WI38 (cell line): ENCODE data around the gene NOL4L.
"Not testable (repeated sequence)": the region's sequence is repeated elsewhere in the genome, so short reads cannot be mapped to it uniquely, and the experiment has no call there.

ENCODE experiments used
- H3K4me3 ChIP-seq: 2 replicates; pipeline ENCODE4 v1.5.1; 2011; ENCODE audit warnings: low read depth, mild to moderate bottlenecking, control low read depth, low read length
- TF ChIP-seq, protein P1 (sequence below): IDR thresholded peaks from 2 replicates; pipeline ENCODE4 v1.5.1; 2012; ENCODE audit warnings: low read depth, mild to moderate bottlenecking, control low read depth, low read length

NOL4L gene

GRCh38 chr20:32466739-32467505 is 118.2 kb downstream of the NOL4L start:
- H3K4me3 ChIP-seq: no peak overlapping the region
- TF ChIP-seq, protein P1, sequence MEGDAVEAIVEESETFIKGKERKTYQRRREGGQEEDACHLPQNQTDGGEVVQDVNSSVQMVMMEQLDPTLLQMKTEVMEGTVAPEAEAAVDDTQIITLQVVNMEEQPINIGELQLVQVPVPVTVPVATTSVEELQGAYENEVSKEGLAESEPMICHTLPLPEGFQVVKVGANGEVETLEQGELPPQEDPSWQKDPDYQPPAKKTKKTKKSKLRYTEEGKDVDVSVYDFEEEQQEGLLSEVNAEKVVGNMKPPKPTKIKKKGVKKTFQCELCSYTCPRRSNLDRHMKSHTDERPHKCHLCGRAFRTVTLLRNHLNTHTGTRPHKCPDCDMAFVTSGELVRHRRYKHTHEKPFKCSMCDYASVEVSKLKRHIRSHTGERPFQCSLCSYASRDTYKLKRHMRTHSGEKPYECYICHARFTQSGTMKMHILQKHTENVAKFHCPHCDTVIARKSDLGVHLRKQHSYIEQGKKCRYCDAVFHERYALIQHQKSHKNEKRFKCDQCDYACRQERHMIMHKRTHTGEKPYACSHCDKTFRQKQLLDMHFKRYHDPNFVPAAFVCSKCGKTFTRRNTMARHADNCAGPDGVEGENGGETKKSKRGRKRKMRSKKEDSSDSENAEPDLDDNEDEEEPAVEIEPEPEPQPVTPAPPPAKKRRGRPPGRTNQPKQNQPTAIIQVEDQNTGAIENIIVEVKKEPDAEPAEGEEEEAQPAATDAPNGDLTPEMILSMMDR: no peak

DNA sequence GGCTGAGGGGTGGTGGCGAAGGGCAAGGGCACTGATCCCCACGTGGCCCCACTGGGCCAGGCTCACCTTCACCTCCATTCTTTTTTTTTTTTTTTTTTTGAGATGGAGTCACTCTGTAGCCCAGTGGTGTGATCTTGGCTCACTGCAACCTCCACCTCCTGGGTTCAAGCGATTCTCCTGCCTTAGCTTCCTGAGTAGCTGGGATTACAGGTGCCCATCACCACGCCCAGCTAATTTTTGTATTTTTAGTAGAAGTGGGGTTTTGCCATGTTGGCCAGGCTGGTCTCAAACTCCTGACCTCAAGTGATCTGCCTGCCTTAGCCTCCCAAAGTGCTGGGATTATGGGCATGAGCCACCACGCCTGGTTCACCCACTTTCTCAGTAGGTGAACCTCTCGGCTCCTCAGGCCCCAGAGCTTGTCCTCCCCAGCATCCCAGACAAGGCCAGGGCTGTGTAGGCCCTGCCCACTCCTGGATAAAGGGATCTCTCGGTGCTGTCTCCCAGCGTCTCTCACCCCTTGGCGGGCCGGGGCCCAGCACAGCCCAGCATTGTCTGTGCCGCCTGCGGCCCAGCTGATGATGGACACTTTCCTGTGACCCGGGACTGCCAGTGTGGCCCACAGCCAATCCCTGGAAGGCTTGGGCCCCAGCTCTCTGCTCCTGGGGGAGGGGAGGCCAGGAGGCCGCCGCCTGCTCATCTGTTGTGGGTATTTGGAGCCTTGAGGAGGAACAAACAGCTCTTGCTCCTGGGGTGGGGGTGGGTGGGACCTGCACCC is 119.0 kb downstream of the NOL4L start:
- H3K4me3 ChIP-seq: not testable (repeated sequence)

DNA sequence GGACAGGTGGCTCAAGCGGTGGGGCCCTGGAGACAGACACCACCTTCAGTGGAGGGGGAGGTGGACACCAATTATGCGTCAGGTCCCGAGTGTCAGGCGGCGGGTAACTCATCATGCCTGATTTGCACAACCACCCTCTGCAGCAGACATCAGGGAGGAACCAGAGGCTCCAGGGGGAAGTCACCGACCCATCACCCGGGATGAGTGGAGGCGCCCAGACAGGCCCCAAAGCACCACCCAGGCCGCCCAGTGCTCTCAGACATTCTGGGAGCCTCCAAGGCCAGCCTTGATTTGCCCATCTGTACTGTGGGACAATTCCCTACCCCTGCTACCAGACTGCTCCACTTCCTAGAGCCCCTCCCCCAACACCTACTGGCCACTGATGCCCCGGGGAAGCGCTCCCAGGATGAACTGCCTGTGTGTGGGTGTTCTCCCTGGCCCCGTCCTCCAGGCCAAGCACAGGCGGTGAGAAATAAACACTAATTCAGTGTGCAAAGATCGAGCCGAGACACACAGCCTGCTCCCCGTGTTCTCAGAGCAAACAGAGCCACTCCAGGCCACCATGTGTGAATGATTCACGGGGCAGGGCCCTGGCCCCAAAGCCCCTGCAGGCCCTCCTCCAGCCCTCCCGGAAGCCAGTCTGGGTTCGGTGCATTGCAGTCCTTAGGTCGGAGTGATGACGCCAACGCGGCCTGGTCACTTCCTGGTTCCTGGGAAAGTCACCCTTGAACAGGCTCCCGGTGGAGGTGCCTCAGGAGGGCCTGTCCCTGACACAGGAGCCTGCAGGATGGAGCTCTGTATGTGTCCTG is 119.8 kb downstream of the NOL4L start:
- no peak overlapping the region for H3K4me3 ChIP-seq
- TF ChIP-seq, protein P1: no peak

DNA sequence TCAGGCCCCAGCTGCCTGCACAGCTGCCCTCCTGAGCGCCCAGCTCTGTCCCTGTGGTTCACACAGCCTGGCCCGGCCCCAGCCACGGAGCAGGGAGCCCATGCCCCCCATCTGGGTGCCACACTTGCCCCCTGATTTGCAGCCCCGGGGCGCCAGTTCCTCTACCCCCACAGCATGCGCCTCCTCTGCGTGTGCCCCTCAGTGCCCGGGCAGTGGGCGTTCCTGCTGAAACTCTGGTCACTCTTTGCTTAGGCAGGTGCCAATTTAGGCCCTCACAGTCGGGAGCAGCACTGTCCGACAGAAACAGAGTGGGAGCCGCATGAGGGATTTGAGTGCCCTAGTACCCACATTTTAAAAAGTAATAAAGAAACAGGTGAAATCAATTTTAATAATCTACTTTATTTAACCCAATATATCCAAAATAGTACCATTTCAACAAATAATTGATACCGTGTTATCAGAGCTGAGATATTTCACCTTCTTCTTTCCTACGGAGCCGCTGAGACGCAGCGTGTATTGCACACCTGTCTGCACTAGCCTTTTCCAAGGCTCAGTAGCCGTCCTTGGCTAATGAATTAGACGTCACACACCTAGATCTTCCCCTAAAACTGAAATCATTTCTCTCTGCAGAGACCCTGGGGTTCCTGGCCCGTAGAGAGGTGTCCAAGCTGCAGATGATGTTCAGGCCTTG is 120.6 kb downstream of the NOL4L start:
- no peak overlapping the region for H3K4me3 ChIP-seq
- TF ChIP-seq, protein P1: no peak

DNA sequence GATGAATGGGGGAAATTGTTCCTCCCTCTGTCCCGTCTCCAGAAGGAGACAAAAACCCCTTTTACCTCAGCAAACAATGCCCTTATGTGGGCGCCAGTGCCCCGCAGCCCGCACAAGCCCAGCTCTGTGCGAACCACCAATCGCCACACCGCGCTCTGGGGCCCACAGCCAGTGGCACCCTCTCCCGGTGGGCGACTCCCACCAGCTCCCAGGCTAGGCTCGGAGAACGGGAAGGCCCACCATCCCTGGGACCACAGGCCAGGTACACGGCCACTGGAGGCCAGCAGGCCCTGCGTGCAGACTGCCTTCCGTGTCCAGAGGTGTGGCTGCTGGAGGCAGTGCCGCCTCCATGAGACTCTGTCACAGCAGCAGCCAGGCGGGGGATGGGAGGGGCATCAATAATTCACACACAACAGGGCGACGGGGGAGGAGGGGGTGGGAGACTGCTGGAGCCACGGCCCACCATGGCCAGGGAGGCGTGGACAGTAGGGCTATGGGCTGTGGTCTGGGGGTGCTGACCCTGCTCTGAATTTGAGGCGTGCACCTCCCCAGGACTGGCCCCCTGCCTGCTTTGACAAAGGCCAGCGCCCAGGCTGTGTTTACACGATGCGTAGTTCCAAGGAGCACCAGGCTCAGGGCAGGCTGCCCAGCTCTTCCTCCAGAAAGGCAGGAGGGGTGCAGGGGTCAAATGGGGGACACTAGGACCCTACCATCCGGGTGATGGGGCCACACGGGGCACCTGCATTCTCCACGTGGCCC is 121.3 kb downstream of the NOL4L start:
- no peak overlapping the region for H3K4me3 ChIP-seq
- TF ChIP-seq, protein P1: no peak

GRCh38 chr20:32462900-32463641 is 122.1 kb downstream of the NOL4L start:
- no peak overlapping the region for H3K4me3 ChIP-seq
- TF ChIP-seq, protein P1: no peak
